PC-9 (cell line): ENCODE measurements around the gene SIK3.

Experiments
- CTCF ChIP-seq: fragments of 200-600 bp; sonication (generic); conservative IDR thresholded peaks from 2 replicates; pipeline ENCODE4 v1.6.1; 2017; ENCODE audit warnings: mixed run types, antibody characterized with exemption, mild to moderate bottlenecking, moderate library complexity
- EZH2 ChIP-seq: fragments of 200-600 bp; sonication (generic); IDR thresholded peaks from 2 replicates; pipeline ENCODE4 v1.8.0; 2017; ENCODE audit warnings: antibody characterized with exemption, low read depth

- no peak for TF ChIP-seq EZH2
- TF ChIP-seq CTCF: no peak
Observed at GRCh38 chr11:117127171-117127901, 29.1 kb upstream of the SIK3 start.
